ENCODE results near the gene EEF1G. TPM values are rescaled to one million over a fixed set of nuclear protein-coding genes. Genes with fewer than 3 reads are reported as not detected.

The EEF1G gene
- total and polyA plus RNA-seq, 9 of the 15 experiments (the other 6 are each of a cell fraction or from before 2014, with no cell fraction given) = 985 to 2,349 (median 2,035) TPM

DNA sequence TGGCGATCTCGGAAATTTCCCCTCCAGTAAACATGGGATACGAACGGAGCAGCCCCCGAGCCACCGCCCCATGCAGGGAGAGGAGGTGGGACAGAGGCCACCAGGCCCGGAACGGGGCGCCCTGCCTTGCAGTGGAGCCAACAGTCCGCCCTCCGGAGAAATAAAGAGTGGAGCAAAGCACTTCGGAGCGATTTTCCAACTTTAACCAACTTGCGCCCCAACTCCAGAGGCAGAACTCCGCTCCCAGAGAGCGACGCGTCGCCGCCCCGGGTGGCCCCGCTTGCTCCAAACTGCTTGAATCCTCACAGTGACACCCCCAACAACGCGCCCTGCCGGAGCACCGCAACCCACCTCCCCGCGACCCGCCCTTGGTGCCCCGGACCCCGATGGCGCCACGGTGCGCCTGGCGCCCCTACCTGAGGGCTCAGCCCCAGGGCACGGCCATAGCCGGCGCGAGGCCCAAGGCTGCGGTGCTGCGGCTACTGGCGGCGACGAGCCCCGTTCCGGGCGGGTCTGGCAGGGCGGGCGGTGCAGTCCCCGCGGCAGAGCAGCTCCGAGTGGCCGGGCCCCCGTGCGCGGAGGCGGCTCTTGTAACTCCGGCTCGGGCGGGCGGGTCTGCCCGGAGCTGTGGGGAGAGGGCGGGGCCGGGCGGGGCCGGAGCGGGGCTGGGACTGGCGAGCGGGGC, 27.3 kb downstream of the EEF1G start, which contains the start of gene AHNAK (continued):
- no peak for TF ChIP-seq MYNN (IDR thresholded peaks at IDR 0.05)
- no peak for TF ChIP-seq MYNN (CRISPR knock-in tag; IDR thresholded peaks at IDR 0.05)
- TF ChIP-seq MECOM (CRISPR knock-in tag; IDR thresholded peaks at IDR 0.05) = no peak
- TF ChIP-seq VEZF1 (CRISPR knock-in tag; IDR thresholded peaks at IDR 0.05) = peak; percentile 83
- TF ChIP-seq ILK (tag; IDR thresholded peaks at IDR 0.05; ENCODE audit: borderline replicate concordance, low read depth) = no peak
- TF ChIP-seq CEBPB (tag; IDR thresholded peaks at IDR 0.05) = no peak
- TF ChIP-seq TARDBP (IDR thresholded peaks at IDR 0.05) = 0 out of 2 replicates have a peak, but pooled peaks have one; percentile 35
- no peak for TF ChIP-seq NFRKB (IDR thresholded peaks at IDR 0.05; ENCODE audit: low read depth)
- no peak for TF ChIP-seq CBX2 (IDR thresholded peaks at IDR 0.05; ENCODE audit: insufficient read depth, low read length, poor library complexity, severe bottlenecking)
- TF ChIP-seq TAL1 (IDR thresholded peaks at IDR 0.05) = no peak
- TF ChIP-seq, protein P1, sequence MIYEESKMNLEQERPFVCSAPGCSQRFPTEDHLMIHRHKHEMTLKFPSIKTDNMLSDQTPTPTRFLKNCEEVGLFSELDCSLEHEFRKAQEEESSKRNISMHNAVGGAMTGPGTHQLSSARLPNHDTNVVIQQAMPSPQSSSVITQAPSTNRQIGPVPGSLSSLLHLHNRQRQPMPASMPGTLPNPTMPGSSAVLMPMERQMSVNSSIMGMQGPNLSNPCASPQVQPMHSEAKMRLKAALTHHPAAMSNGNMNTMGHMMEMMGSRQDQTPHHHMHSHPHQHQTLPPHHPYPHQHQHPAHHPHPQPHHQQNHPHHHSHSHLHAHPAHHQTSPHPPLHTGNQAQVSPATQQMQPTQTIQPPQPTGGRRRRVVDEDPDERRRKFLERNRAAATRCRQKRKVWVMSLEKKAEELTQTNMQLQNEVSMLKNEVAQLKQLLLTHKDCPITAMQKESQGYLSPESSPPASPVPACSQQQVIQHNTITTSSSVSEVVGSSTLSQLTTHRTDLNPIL (CRISPR knock-in tag; IDR thresholded peaks at IDR 0.05) = no peak
- TF ChIP-seq ADNP (tag; IDR thresholded peaks at IDR 0.05) = no peak
- no peak for TF ChIP-seq MED1 (CRISPR knock-in tag; IDR thresholded peaks at IDR 0.05; ENCODE audit: borderline replicate concordance)
- no peak for TF ChIP-seq SMAD1 (IDR thresholded peaks at IDR 0.05; ENCODE audit: low read depth, low read length, partially characterized antibody)
- peak; percentile 26; the same call in 1 of the 2 replicates for TF ChIP-seq GABPB1 (CRISPR knock-in tag; IDR thresholded peaks at IDR 0.05)
- no peak for TF ChIP-seq SNAPC5 (CRISPR knock-in tag; IDR thresholded peaks at IDR 0.05)
- peak; percentile 78; the same call in 1 of the 2 replicates for TF ChIP-seq PHF8 (IDR thresholded peaks at IDR 0.05; ENCODE audit: borderline replicate concordance, low read length)
- TF ChIP-seq TCF7L2 (IDR thresholded peaks at IDR 0.05; ENCODE audit: low read depth, low read length) = no peak
- TF ChIP-seq ZNF146 (CRISPR knock-in tag; IDR thresholded peaks at IDR 0.05; ENCODE audit: unreplicated experiment) = no peak
- TF ChIP-seq SMARCE1 (IDR thresholded peaks at IDR 0.05) = no peak
- no peak for TF ChIP-seq STAT5A (IDR thresholded peaks at IDR 0.05; ENCODE audit: borderline replicate concordance, low read length)
- TF ChIP-seq ZBTB43 (CRISPR knock-in tag; IDR thresholded peaks at IDR 0.05) = no peak
- no peak for TF ChIP-seq CC2D1A (IDR thresholded peaks at IDR 0.05)
- TF ChIP-seq ZNF583 (CRISPR knock-in tag; IDR thresholded peaks at IDR 0.05) = no peak
- no peak for TF ChIP-seq JUND (IDR thresholded peaks at IDR 0.05; ENCODE audit: borderline replicate concordance, low read depth, low read length)
- TF ChIP-seq JUND (tag; IDR thresholded peaks at IDR 0.05; ENCODE audit: borderline replicate concordance, low read depth, low read length) = no peak
- no peak for TF ChIP-seq SMARCA4 (IDR thresholded peaks at IDR 0.05)
- no peak for TF ChIP-seq RUNX1 (IDR thresholded peaks at IDR 0.05; ENCODE audit: low read depth)
- no peak; a peak in 1 of 4 replicates for TF ChIP-seq TEAD1 (CRISPR knock-in tag; IDR thresholded peaks at IDR 0.05)

All from K562 (cell line).